Adrenal gland (tissue), 12 donors: ENCODE measurements around the gene INHBB. TPM values are rescaled to one million over a fixed set of nuclear protein-coding genes. Genes with fewer than 3 reads are reported as not detected.

Experiments used
- DNase-seq, 7 donors: peaks; one replicate each; pipeline ENCODE4 v3.0.0-alpha.2; 2019 to 2020
- H3K27ac ChIP-seq, 5 donors: fragments of 200-600 bp; sonication (generic) in 4 of 5; 1 replicate in 3 of 5; 2 replicates in 2 of 5; pipeline versions ENCODE4 v1.5.1 to v1.8.0; 2016 to 2020; ENCODE audit warnings: mild to moderate bottlenecking in 1 of 5
- H3K27me3 ChIP-seq: fragments of 200-600 bp; 2 replicates; pipeline ENCODE4 v1.8.0; 2021
- H3K36me3 ChIP-seq, 2 donors: fragments of 200-600 bp; replicated peaks in 1 of 2; 1 replicate in 1 of 2; 2 replicates in 1 of 2; pipeline versions ENCODE4 v1.5.1 to v1.8.0; 2018 to 2022
- H3K4me1 ChIP-seq, 2 donors: fragments of 200-600 bp; replicated peaks in 1 of 2; 1 replicate in 1 of 2; 2 replicates in 1 of 2; pipeline versions ENCODE4 v1.5.1 to v1.8.0; 2018 to 2021
- H3K4me3 ChIP-seq, 4 donors: fragments of 200-600 bp; sonication (generic) in 3 of 4; one replicate each; pipeline ENCODE4 v1.5.1; 2016 to 2018
- H3K9me3 ChIP-seq, 3 donors: fragments of 200-600 bp; sonication (generic) in 1 of 3; replicated peaks in 1 of 3; 1 replicate in 2 of 3; 2 replicates in 1 of 3; pipeline versions ENCODE4 v1.5.1 to v1.8.0; 2016 to 2021
- POLR2A ChIP-seq, 2 donors: fragments of 450-650 bp; IDR thresholded peaks; one replicate each; pipeline ENCODE4 v1.6.1; 2017; ENCODE audit warnings: antibody characterized with exemption in 2 of 2, mild to moderate bottlenecking in 2 of 2, moderate library complexity in 1 of 2
- WGBS, 4 donors: extraction: QIAGEN DNeasy Blood & Tissue Kit in 2 of 4; methylation state at CpG; one replicate each; pipeline versions ENCODE4 v1.1.5 to v1.1.7; 2013 to 2017; 5-methylcytosine and 5-hydroxymethylcytosine counted together
- intact Hi-C, 2 donors: fragments of 100-400 bp; cut with DNase I; formaldehyde crosslinking; loops; one replicate each; pipeline versions ENCODE4 v1.14.1 to v1.15.0; 2022 to 2023
- polyA plus RNA-seq, 3 donors: library from polyadenylated mRNA; stranded (reverse); fragments of 200-250 nt in 2 of 3; fragments of 350-450 nt in 1 of 3; fragmentation: Illumina TruSeq in 1 of 3; extraction: RNeasy Lipid Tissue Mini Kit (QIAGEN cat#74804) in 1 of 3; gene quantifications; one replicate each; pipeline ENCODE4 v1.2.3, GENCODE V29; 2013 to 2014
- total RNA-seq, 9 donors: library from RNA; depleted of rRNA in 4 of 9; stranded (reverse); fragments of >200 nt in 4 of 9; fragments of 120-200 nt in 1 of 9; fragmentation: NEBNext Ultra II Directional in 1 of 9; extraction: Animal tissue kit (Norgen Biotek cat#: 25700) in 1 of 9; gene quantifications; one replicate each; pipeline versions ENCODE4 v1.1.0 to v1.2.4, GENCODE V29; 2013 to 2023
- TF ChIP-seq, protein P1 (sequence below), 6 experiments: fragments of 450-650 bp in 4 of 6; fragments of 200-600 bp in 2 of 6; sonication (generic) in 1 of 6; IDR thresholded peaks; 1 replicate in 5 of 6; 2 replicates in 1 of 6; pipeline versions ENCODE4 v1.5.1 to v1.8.0; 2016 to 2021; ENCODE audit warnings: antibody characterized with exemption in 6 of 6, mild to moderate bottlenecking in 2 of 6, moderate library complexity in 1 of 6
- donor health status: healthy with polysubstance abuse.
- donor health status: Bipolar disorder and iron deficiency.
- donor health status: DM: yes; HTN: yes; CAD: no.
- donor health status: DM: no; HTN: no; CAD: no.
- donor health status: DM: no; HTN: no; CAD: no.
- donor health status: DM: yes; HTN: yes; CAD: no.

The INHBB gene
- total and polyA plus RNA-seq, 12 donors, result 0.28 to 9.1 (median 6.8) TPM

DNA sequence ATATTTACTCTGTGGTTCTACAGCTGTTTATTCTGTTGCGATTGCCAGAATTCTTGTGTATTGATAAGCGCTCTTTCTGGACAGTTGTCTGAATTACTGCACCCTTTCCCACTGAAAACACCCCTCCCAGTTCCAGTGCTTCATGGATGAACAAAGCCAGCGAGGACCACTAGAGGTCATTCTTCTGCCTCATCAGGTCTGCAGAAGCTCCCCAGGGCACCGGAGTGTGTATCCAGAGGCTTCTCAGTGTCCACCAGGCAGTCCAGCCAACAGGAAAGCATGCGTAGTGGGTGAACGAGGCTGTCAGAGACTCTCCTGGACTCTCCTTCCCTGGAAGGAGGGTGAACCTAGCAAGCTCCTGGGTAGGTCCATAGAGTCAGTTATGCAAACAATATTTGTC lies 40.6 kb upstream of the INHBB start:
- Histone ChIP-seq H3K4me1 (no peaks in the 10 kb centered on the region), H3K4me3 (no peak overlapping the region), H3K27me3 (no peaks in the 10 kb centered on the region), H3K36me3 (no peaks in the 10 kb centered on the region), H3K9me3 (no peaks in the 10 kb centered on the region), H3K27ac (no peak overlapping the region)
- WGBS, 4 donors, result 66 to 83% (median 75%) methylated on average over 4 to 6 of the region's 6 CpGs
- no peak for TF ChIP-seq POLR2A (IDR thresholded peaks at IDR 0.05)
- TF ChIP-seq, protein P1, sequence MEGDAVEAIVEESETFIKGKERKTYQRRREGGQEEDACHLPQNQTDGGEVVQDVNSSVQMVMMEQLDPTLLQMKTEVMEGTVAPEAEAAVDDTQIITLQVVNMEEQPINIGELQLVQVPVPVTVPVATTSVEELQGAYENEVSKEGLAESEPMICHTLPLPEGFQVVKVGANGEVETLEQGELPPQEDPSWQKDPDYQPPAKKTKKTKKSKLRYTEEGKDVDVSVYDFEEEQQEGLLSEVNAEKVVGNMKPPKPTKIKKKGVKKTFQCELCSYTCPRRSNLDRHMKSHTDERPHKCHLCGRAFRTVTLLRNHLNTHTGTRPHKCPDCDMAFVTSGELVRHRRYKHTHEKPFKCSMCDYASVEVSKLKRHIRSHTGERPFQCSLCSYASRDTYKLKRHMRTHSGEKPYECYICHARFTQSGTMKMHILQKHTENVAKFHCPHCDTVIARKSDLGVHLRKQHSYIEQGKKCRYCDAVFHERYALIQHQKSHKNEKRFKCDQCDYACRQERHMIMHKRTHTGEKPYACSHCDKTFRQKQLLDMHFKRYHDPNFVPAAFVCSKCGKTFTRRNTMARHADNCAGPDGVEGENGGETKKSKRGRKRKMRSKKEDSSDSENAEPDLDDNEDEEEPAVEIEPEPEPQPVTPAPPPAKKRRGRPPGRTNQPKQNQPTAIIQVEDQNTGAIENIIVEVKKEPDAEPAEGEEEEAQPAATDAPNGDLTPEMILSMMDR (IDR thresholded peaks at IDR 0.05), result peak in 1 of 6 experiments; percentile 10
- intact Hi-C loops, result no loop called here
- no peak for DNase-seq

DNA sequence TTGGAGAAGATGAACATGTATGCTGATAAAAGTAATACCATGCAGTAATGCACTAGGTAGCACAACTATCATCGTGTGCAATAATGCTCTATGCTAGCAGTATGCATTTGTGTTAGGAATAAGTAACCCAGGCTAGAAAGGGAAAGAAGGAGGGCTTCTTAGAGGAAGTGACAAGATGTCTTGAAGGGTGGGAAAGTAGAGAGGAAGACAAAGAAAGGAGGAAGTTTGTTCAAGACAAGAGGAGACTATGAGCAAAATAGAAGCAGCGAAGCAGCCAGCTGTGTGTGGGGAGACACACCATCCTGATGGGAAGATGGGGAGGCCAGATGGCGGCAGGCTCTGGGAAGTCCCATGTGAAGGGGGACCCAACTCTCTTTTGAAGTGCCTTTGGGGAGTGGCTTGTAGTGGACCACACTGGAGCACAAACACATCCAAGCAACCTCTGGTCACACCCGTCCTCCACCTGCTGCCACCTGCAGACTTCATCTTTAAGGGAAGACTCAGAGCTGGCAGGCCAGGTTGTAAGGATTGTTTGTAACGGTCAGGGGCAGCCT lies 39.9 kb upstream of the INHBB start:
- Histone ChIP-seq H3K27me3 (no peaks in the 10 kb centered on the region), H3K9me3 (no peaks in the 10 kb centered on the region), H3K27ac (no peak overlapping the region), H3K4me3 (no peak overlapping the region), H3K36me3 (no peaks in the 10 kb centered on the region), H3K4me1 (no peaks in the 10 kb centered on the region)
- intact Hi-C loops, result no loop called here
- DNase-seq, result no peak
- TF ChIP-seq, protein P1 (IDR thresholded peaks at IDR 0.05), result no peak
- TF ChIP-seq POLR2A (IDR thresholded peaks at IDR 0.05), result no peak
- 86 to 98% (median 91%) methylated on average over 5 of the region's 5 CpGs for WGBS, 4 donors

DNA sequence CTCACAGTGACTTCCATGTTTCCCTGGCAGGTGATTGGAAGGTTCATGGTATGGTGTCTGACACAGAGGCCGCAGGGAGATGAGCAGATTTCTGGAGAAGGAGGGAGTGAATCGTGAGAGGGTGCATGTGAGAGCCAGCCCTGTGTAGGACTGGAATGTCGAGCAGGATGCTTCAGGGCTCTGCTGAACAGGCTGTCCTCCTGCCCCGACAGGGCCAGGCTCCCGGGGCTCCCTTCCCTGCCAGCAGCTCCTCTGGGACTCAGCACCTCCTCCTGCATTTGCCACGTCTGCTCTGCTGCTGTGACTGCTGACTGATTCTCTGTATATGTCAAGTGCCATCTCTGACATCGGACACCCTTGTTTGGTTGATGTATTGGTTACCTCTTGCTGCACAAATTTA lies 38.5 kb upstream of the INHBB start:
- no peak overlapping the region for H3K4me3 ChIP-seq
- DNase-seq, result no peak
- intact Hi-C loops, result no loop called here
- no peaks in the 10 kb centered on the region for H3K27me3 ChIP-seq
- TF ChIP-seq POLR2A (IDR thresholded peaks at IDR 0.05), result no peak
- TF ChIP-seq, protein P1 (IDR thresholded peaks at IDR 0.05), result no peak
- H3K36me3 ChIP-seq, result no peaks in the 10 kb centered on the region
- 78 to 93% (median 90%) methylated on average over 3 to 7 of the region's 7 CpGs for WGBS, 4 donors
- H3K27ac ChIP-seq, result no peak overlapping the region
- H3K9me3 ChIP-seq, result no peaks in the 10 kb centered on the region
- H3K4me1 ChIP-seq, result no peaks in the 10 kb centered on the region

DNA sequence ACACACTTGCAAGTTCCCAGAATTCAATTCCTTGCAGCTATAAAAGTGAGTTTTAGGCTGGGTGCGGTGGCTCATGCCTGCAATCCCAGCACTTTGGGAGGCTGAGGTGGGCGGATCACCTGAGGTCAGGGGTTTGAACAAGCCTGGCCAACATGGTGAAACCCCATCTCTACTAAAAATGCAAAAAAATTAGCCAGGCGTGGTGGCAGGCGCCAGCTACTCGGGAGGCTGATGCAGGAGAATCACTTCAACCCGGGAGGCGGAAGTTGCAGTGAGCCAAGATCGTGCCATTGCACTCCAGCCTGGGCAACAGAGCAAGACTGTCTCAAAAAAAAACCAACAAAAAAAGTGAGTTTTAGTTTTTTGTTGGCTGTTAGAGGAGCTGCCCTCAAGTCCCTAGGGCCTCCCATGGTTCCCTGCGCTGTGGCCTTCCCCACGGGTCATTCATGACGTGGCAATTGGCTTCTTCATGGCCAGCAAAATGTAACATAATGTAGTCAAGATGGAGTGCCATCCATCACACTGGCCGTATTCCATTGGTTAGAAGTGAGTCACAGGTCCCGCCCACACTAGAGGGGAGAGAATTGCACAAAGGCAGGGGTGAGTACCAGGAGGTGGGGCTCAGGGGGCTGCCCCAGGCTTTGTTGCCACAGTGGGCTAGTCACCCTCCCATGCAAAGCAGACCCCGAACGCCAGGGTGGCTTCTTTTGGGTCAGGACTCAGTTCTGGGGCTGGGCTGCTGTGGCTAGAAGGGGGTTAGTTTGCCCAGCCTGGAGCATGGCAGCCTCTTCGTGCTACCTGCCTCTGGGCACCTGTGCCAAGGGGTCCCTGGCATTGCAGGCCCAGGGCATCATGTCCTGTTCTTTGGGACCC lies 37.7 kb upstream of the INHBB start:
- H3K4me3 ChIP-seq, result no peak overlapping the region
- no peak for DNase-seq
- no peak overlapping the region for H3K27ac ChIP-seq
- no peaks in the 10 kb centered on the region for H3K36me3 ChIP-seq
- TF ChIP-seq POLR2A (IDR thresholded peaks at IDR 0.05), result no peak
- TF ChIP-seq, protein P1 (IDR thresholded peaks at IDR 0.05), result no peak
- H3K27me3 ChIP-seq, result no peaks in the 10 kb centered on the region
- H3K4me1 ChIP-seq, result no peaks in the 10 kb centered on the region
- intact Hi-C loops, result no loop called here
- no peaks in the 10 kb centered on the region for H3K9me3 ChIP-seq
- 87 to 92% (median 88%) methylated on average over 13 to 16 of the region's 16 CpGs for WGBS, 4 donors
